Tibial artery (tissue), 4 donors: ENCODE results near the gene SIGLEC11.
"Not testable (repeated sequence)": the region's sequence is repeated elsewhere in the genome, so short reads cannot be mapped to it uniquely, and the experiment has no call there.

Source experiments
- DNase-seq, 2 donors: peaks; one replicate each; pipeline ENCODE4 v3.0.0-alpha.2; 2019
- H3K27ac ChIP-seq, 2 donors: fragments of 200-600 bp; sonication (generic) in 1 of 2; 1 replicate in 1 of 2; 2 replicates in 1 of 2; pipeline ENCODE4 v1.5.1; 2018 to 2019; ENCODE audit warnings: mild to moderate bottlenecking in 1 of 2
- H3K27me3 ChIP-seq, 2 donors: fragments of 200-600 bp; sonication (generic) in 1 of 2; one replicate each; pipeline versions ENCODE4 v1.5.1 to v1.6.0; 2016 to 2019
- H3K36me3 ChIP-seq, 3 donors: fragments of 200-600 bp; sonication (generic) in 2 of 3; one replicate each; pipeline ENCODE4 v1.5.1; 2016 to 2019; ENCODE audit warnings: mild to moderate bottlenecking in 2 of 3
- H3K4me1 ChIP-seq, 4 donors: fragments of 200-600 bp; sonication (generic) in 2 of 4; 1 replicate in 3 of 4; 2 replicates in 1 of 4; pipeline ENCODE4 v1.5.1; 2016 to 2019
- H3K4me3 ChIP-seq, 2 donors: fragments of 200-600 bp; sonication (generic) in 1 of 2; 1 replicate in 1 of 2; 2 replicates in 1 of 2; pipeline ENCODE4 v1.5.1; 2018 to 2019; ENCODE audit warnings: mild to moderate bottlenecking in 2 of 2
- H3K9me3 ChIP-seq, 3 donors: fragments of 200-600 bp; sonication (generic) in 1 of 3; one replicate each; pipeline ENCODE4 v1.5.1; 2016 to 2019
- CTCF ChIP-seq, 2 experiments: fragments of 200-600 bp in 1 of 2; fragments of 450-650 bp in 1 of 2; IDR thresholded peaks; one replicate each; pipeline ENCODE4 v1.5.1; 2017 to 2019; ENCODE audit warnings: antibody characterized with exemption in 2 of 2, mild to moderate bottlenecking in 1 of 2, moderate library complexity in 1 of 2
- intact Hi-C: fragments of 100-400 bp; cut with DNase I; formaldehyde crosslinking; loops from one replicate; pipeline ENCODE4 v1.15.0; 2023; ENCODE audit warnings: low total_unique reads

The SIGLEC11 gene

GRCh38 chr19:49960980-49961379 is at the start of gene SIGLEC11:
SIGLEC11 (minus strand) TSS chr19:49961172; CDS start chr19:49961081, 91 bp downstream.
- H3K36me3 ChIP-seq, H3K4me3 ChIP-seq, H3K9me3 ChIP-seq, H3K27ac ChIP-seq, DNase-seq, intact Hi-C loops, H3K4me1 ChIP-seq: not testable (repeated sequence)
- peaks cover 0 to 12% of the 10 kb centered on the region in 2 donors for H3K27me3 ChIP-seq

- no peak for TF ChIP-seq CTCF (IDR thresholded peaks at IDR 0.05)
- DNase-seq = no peak
- no peak overlapping the region for H3K4me3 ChIP-seq
- H3K36me3 ChIP-seq = peaks cover 39 to 90% (median 58%) of the 10 kb centered on the region in 3 donors
- intact Hi-C loops = no loop called here
- no peaks in the 10 kb centered on the region for H3K27me3 ChIP-seq
- H3K9me3 ChIP-seq = no peaks in the 10 kb centered on the region
- H3K4me1 ChIP-seq = peaks cover 0 to 20% (median 16%) of the 10 kb centered on the region in 4 donors
- no peak overlapping the region for H3K27ac ChIP-seq
These were observed 47.6 kb upstream of the SIGLEC11 start for GRCh38 chr19:50008532-50008931.

- H3K36me3 ChIP-seq = peaks cover 39 to 90% (median 53%) of the 10 kb centered on the region in 3 donors
- no peak for TF ChIP-seq CTCF (IDR thresholded peaks at IDR 0.05)
These were observed 47.0 kb upstream of the SIGLEC11 start for GRCh38 chr19:50007947-50008346.

GRCh38 chr19:50007170-50007569 is 46.2 kb upstream of the SIGLEC11 start:
- H3K4me3 ChIP-seq = no peak overlapping the region
- DNase-seq = no peak
- no peaks in the 10 kb centered on the region for H3K9me3 ChIP-seq
- H3K27me3 ChIP-seq = no peaks in the 10 kb centered on the region
- H3K27ac ChIP-seq = no peak overlapping the region
- H3K36me3 ChIP-seq = peaks cover 36 to 90% (median 49%) of the 10 kb centered on the region in 3 donors
- intact Hi-C loops = no loop called here
- H3K4me1 ChIP-seq = peaks cover 0 to 29% (median 23%) of the 10 kb centered on the region in 4 donors
- no peak for TF ChIP-seq CTCF (IDR thresholded peaks at IDR 0.05)

More at GRCh38 chr19:50007947-50008346, 47.0 kb upstream of the SIGLEC11 start:
- Histone ChIP-seq H3K9me3 (no peaks in the 10 kb centered on the region), H3K27ac (no peak overlapping the region), H3K4me1 (peaks cover 0 to 26% (median 20%) of the 10 kb centered on the region in 4 donors), H3K27me3 (no peaks in the 10 kb centered on the region), H3K4me3 (no peak overlapping the region)
- intact Hi-C loops = no loop called here
- DNase-seq = no peak

- no peak for DNase-seq
- intact Hi-C loops = no loop called here
These were observed 44.5 kb upstream of the SIGLEC11 start for GRCh38 chr19:50005428-50005827.

More at GRCh38 chr19:50005428-50005827, 44.5 kb upstream of the SIGLEC11 start:
- H3K36me3 ChIP-seq = peaks cover 38 to 90% (median 65%) of the 10 kb centered on the region in 3 donors
- H3K9me3 ChIP-seq = no peaks in the 10 kb centered on the region
- no peaks in the 10 kb centered on the region for H3K27me3 ChIP-seq
- no peak overlapping the region for H3K4me3 ChIP-seq
- peak overlapping the region; percentile 81 to 87 for H3K27ac ChIP-seq
- TF ChIP-seq CTCF (IDR thresholded peaks at IDR 0.05) = no peak
- peaks cover 0 to 29% (median 23%) of the 10 kb centered on the region in 4 donors for H3K4me1 ChIP-seq
